RCC 7860 (cell line): ENCODE results near the gene TNFAIP8L1.

Experiments
- DNase-seq: peaks from one replicate; pipeline ENCODE4 v3.0.0-alpha.2; 2015; ENCODE audit warnings: low spot score
- FAIRE-seq: peaks from 2 replicates; lab custom pipeline; 2012; peaks lifted over from hg19 to GRCh38; lab: Jason Lieb, UNC

The TNFAIP8L1 gene

GRCh38 chr19:4609878-4610511 is 29.3 kb upstream of the TNFAIP8L1 start:
- DNase-seq (no peak), FAIRE-seq (no peak)

GRCh38 chr19:4613254-4613751 is 26.0 kb upstream of the TNFAIP8L1 start:
- no peak for FAIRE-seq
- no peak for DNase-seq

GRCh38 chr19:4618019-4618418 is 21.3 kb upstream of the TNFAIP8L1 start:
- no peak for DNase-seq
- FAIRE-seq: no peak

GRCh38 chr19:4619668-4620294 is 19.5 kb upstream of the TNFAIP8L1 start:
- DNase-seq (no peak), FAIRE-seq (no peak)

- no peak for FAIRE-seq
- no peak for DNase-seq
Observed at GRCh38 chr19:4620675-4621074, 18.6 kb upstream of the TNFAIP8L1 start.

GRCh38 chr19:4622695-4623421 is 16.5 kb upstream of the TNFAIP8L1 start:
- DNase-seq (no peak), FAIRE-seq (no peak)

GRCh38 chr19:4624301-4624700 is 15.0 kb upstream of the TNFAIP8L1 start:
- FAIRE-seq: no peak
- DNase-seq: no peak

- FAIRE-seq: no peak
Observed at GRCh38 chr19:4624733-4625362, 14.5 kb upstream of the TNFAIP8L1 start.

GRCh38 chr19:4633140-4633967 is 6.0 kb upstream of the TNFAIP8L1 start:
- DNase-seq (peak; percentile 89), FAIRE-seq (peak; percentile 44)

More at GRCh38 chr19:4624733-4625362, 14.5 kb upstream of the TNFAIP8L1 start:
- peak; percentile 18 for DNase-seq

- DNase-seq: no peak
- no peak for FAIRE-seq
Observed at GRCh38 chr19:4635754-4636116, 3.6 kb upstream of the TNFAIP8L1 start.

GRCh38 chr19:4636151-4636717 is 3.1 kb upstream of the TNFAIP8L1 start:
- no peak for FAIRE-seq
- DNase-seq: peak; percentile 36

GRCh38 chr19:4636761-4637160 is 2.6 kb upstream of the TNFAIP8L1 start:
- DNase-seq: no peak
- no peak for FAIRE-seq

- DNase-seq (no peak), FAIRE-seq (no peak)
Observed at GRCh38 chr19:4638317-4638716, 999 bp upstream of the TNFAIP8L1 start.

- DNase-seq: no peak
- FAIRE-seq: no peak
Observed at GRCh38 chr19:4639531-4640246, 373 bp downstream of the TNFAIP8L1 start.

GRCh38 chr19:4640247-4641000 is 1.1 kb downstream of the TNFAIP8L1 start:
- DNase-seq (no peak), FAIRE-seq (no peak)

- no peak for FAIRE-seq
- DNase-seq: no peak
Observed at GRCh38 chr19:4641132-4641531, 1.8 kb downstream of the TNFAIP8L1 start.

GRCh38 chr19:4642625-4643024 is 3.3 kb downstream of the TNFAIP8L1 start:
- FAIRE-seq (no peak), DNase-seq (no peak)

- DNase-seq (no peak), FAIRE-seq (no peak)
Observed at GRCh38 chr19:4645718-4646117, 6.4 kb downstream of the TNFAIP8L1 start.
